Fibroblast of mammary gland (primary cell): Measurements from ENCODE around the gene APBA2.

Source experiments
- DNase-seq: peaks from one replicate; pipeline ENCODE4 v3.0.0-alpha.2; 2010; ENCODE audit warnings: low read depth
- H3K4me3 ChIP-seq: 2 replicates; pipeline ENCODE4 v1.5.1; 2011; ENCODE audit warnings: low read depth, mild to moderate bottlenecking, low read length, moderate library complexity; ENCODE audit not compliant: control insufficient read depth
- TF ChIP-seq, protein P1 (sequence below): conservative IDR thresholded peaks from 2 replicates; pipeline ENCODE4 v1.5.1; 2011; ENCODE audit warnings: low read depth, low read length, inconsistent platforms; ENCODE audit not compliant: control insufficient read depth, insufficient read depth

APBA2 gene

DNA sequence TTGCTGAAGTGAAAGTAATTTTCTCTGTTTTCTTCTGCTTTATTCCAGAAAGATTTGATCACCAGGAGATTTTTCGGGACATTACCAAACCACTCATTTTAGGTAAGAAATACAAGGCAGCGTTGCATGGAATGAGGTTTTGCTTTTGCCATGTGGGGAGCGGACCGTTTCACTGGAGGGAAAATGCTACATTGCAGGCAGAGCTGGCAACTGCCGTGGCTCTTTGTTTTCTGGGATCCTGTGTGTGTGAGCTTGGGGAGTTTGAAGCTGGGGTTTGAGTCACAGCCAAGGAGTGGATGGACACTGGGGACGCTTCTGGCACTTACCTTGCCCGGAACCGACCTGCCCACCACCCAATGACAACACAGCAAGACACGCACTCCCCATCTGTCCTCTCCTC, 109.9 kb downstream of the APBA2 start:
- H3K4me3 ChIP-seq = no peak overlapping the region
- TF ChIP-seq, protein P1, sequence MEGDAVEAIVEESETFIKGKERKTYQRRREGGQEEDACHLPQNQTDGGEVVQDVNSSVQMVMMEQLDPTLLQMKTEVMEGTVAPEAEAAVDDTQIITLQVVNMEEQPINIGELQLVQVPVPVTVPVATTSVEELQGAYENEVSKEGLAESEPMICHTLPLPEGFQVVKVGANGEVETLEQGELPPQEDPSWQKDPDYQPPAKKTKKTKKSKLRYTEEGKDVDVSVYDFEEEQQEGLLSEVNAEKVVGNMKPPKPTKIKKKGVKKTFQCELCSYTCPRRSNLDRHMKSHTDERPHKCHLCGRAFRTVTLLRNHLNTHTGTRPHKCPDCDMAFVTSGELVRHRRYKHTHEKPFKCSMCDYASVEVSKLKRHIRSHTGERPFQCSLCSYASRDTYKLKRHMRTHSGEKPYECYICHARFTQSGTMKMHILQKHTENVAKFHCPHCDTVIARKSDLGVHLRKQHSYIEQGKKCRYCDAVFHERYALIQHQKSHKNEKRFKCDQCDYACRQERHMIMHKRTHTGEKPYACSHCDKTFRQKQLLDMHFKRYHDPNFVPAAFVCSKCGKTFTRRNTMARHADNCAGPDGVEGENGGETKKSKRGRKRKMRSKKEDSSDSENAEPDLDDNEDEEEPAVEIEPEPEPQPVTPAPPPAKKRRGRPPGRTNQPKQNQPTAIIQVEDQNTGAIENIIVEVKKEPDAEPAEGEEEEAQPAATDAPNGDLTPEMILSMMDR = no peak
- DNase-seq = no peak

DNA sequence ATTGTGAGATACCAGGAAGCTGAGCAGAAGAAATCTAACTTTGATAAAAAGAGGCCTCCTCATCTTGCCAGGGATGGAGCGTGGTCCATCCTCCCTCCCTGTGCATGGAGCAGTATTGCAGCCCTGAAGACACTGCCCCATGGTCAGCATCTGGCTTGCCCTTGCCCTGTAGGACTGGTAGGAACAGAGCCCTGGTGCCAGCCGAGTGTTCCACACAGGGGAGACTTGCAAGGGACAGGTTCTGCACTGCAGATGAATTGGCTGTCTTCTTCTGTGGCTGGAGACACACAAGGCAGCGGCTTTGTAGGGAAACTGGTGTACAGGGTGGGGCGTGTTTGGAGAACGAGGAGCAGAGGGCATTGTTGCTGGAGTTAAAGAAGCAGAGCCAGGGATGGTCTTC, 110.5 kb downstream of the APBA2 start:
- no peak for DNase-seq
- H3K4me3 ChIP-seq = no peak overlapping the region
- TF ChIP-seq, protein P1 = no peak

DNA sequence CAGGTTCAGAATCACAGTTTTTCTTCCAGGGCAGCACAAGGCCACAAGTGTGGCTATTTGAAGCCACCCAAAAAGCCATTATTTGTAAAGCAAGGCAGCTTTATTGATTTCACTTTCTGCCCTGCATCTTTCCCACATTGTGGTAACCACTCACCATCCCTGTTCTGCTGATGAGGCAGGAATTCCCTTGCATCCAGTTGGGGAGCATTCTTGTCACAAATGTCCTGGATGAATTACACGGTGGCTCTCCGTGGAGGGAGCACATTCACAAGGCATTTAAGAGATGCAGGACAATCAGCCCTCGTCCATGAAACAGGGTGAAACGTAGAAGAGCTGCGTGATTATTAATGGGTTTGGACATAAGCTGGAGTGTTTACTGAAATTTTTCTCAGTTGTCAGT, 111.2 kb downstream of the APBA2 start:
- TF ChIP-seq, protein P1 = no peak
- no peak overlapping the region for H3K4me3 ChIP-seq
- no peak for DNase-seq

DNA sequence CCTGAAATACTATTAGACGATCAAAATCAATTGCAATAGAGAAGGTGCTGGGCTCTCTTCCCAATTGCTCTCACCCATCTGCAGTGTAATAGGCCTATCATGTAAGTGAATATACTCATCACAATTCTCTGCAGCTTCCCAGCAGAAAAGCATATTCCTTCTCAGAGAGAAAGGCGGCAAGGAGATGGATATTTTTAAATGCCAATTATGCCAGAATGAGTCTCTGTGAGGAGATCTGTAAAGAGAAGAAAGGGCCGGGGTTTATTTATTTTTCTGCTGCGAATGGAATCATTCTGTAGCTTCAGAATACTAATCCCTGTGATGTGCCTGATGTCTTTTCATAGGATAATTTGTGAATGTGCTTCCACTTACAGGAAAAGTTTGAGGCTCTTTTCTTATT, 112.0 kb downstream of the APBA2 start:
- H3K4me3 ChIP-seq = no peak overlapping the region
- TF ChIP-seq, protein P1 = no peak
- no peak for DNase-seq

DNA sequence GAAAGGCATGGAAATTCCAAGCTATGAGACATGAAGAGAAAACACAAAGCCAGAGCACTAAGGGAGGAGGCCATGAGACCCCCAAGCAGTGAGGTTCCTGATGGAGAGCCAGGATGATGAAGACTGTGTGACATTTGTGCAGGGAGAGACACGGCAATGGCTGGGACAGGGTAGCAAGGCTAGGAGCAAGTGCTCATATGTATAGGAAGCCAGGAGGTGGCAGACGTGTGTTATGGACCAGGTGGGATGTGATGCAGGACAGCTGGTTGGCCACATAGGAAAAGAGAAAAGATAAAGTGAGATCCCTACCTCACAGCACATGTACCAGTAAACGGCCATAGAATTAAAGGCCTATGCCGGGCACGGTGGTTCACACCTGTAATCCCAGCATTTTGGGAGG, 112.7 kb downstream of the APBA2 start:
- no peak for DNase-seq
- TF ChIP-seq, protein P1 = no peak
- H3K4me3 ChIP-seq = no peak overlapping the region

DNA sequence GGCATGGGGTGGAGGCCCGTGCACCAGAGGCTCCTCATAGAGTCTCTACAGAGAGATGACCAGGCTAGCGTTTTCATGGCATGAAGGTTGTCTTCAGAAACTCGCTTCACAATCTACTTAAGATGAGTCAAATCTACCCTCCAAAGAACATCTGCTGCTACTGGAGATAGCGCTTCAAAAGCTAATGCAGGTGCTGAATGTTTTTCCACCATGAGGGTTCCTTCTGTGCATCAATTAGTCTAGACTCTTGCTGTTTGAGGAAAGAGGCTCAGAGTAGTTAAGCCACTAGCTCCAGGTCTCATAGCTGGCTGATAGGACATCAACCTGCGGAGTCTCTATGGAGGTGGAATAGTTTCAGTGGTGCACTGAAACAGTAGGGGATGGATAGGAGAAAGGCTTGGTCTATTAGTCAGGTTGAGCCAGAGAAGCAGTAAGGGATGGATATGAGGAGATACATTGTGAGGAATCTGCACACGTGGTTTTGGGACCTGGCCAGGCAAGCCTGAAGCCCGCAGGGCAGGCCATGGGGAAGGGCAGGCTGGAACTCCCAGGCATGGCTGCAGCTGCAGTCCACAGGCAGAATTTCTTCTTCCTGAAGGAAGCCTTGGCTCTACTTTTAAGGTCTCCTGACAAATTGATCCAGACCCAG, 117.5 kb downstream of the APBA2 start:
- no peak for DNase-seq
- no peak overlapping the region for H3K4me3 ChIP-seq
- TF ChIP-seq, protein P1 = no peak

DNA sequence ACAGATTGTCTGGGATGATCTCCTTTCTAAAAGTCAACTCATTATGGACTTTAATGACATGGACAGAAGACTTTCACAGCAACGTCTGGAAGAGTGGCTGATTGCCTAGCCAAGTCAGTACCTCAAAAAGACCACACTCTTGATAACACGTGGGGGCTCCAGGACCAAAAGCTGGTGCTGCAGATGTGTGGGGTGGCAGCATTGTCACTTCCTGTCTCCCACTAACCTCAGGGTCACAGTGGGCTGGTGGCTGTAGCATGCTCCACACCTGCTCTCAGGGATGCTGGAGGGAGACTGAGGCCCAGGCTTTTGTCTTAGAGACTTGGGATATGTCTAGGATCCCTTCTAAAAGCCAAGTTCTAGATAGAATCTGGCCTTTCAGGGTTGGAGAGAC, 118.1 kb downstream of the APBA2 start:
- no peak overlapping the region for H3K4me3 ChIP-seq
- TF ChIP-seq, protein P1 = no peak
- DNase-seq = no peak
